ENCODE data around the gene SMLR1.
A peak's percentile ranks its signal among the peaks of the same experiment; 100 is the strongest.

DNA sequence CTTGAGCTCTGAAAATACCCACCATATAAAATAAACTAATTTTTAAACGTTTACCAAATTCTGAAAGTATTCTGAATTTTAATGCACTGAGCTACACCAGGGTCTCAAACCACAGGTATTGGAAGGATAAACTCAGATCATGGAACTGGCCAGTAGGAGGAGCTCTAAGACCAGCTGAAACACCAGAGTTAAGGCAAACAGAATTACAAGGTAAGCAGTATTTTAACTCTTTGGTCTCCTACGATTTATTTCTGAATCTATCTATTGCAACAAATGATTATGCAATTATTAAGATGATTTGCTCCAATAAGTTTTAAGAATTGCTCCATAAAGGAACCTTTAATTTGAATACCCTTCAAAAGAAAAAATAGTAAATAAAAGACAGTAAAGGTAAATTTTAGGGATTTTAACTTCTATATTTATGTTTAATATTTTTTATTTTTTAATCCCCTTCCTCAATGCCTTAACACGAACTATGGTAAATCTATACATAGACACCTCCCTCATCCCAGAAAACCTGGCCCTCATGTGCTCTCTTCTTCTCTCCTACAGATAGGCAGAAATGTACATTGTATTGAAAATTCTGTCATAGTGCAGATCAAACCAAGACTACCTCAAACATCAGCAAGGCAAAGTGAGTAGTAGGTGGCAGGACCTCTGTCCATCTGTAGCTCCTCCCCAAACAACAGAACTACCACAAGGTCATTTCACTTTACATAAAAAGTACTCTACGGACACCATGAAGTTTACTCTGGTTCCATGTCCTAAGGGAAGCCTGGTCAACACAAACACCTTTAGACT lies 58.4 kb downstream of the SMLR1 start:
- TF ChIP-seq, protein P1, sequence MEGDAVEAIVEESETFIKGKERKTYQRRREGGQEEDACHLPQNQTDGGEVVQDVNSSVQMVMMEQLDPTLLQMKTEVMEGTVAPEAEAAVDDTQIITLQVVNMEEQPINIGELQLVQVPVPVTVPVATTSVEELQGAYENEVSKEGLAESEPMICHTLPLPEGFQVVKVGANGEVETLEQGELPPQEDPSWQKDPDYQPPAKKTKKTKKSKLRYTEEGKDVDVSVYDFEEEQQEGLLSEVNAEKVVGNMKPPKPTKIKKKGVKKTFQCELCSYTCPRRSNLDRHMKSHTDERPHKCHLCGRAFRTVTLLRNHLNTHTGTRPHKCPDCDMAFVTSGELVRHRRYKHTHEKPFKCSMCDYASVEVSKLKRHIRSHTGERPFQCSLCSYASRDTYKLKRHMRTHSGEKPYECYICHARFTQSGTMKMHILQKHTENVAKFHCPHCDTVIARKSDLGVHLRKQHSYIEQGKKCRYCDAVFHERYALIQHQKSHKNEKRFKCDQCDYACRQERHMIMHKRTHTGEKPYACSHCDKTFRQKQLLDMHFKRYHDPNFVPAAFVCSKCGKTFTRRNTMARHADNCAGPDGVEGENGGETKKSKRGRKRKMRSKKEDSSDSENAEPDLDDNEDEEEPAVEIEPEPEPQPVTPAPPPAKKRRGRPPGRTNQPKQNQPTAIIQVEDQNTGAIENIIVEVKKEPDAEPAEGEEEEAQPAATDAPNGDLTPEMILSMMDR (IDR thresholded peaks at IDR 0.05) = peak; percentile 82 to 95 (median 90)
- no peak for TF ChIP-seq POLR2A (IDR thresholded peaks at IDR 0.05)
- no peak for TF ChIP-seq POLR2AphosphoS5 (IDR thresholded peaks at IDR 0.05)
- no peak for TF ChIP-seq EP300 (IDR thresholded peaks at IDR 0.05; ENCODE audit: low read depth)

Data from transverse colon (tissue), 4 donors.